Rectal smooth muscle tissue (tissue), 1 donor: ENCODE measurements around the gene PRRC1.
"Not testable (repeated sequence)": the region's sequence is repeated elsewhere in the genome, so short reads cannot be mapped to it uniquely, and the experiment has no call there.

Source experiments
- H3K27ac ChIP-seq: one replicate; pipeline ENCODE4 v1.7.0; 2013; ENCODE audit warnings: low read depth, low read length, inconsistent platforms
- H3K27me3 ChIP-seq: one replicate; pipeline ENCODE4 v1.7.0; 2013; ENCODE audit warnings: low read length; ENCODE audit not compliant: control insufficient read depth, insufficient read depth
- H3K36me3 ChIP-seq: one replicate; pipeline ENCODE4 v1.7.0; 2013; ENCODE audit warnings: low read length; ENCODE audit not compliant: control insufficient read depth, insufficient read depth
- H3K4me1 ChIP-seq: one replicate; pipeline ENCODE4 v1.7.0; 2013; ENCODE audit warnings: low read length; ENCODE audit not compliant: control insufficient read depth, insufficient read depth
- H3K4me3 ChIP-seq: one replicate; pipeline ENCODE4 v1.7.0; 2013; ENCODE audit warnings: low read length
- H3K9ac ChIP-seq: one replicate; pipeline ENCODE4 v1.7.0; 2013; ENCODE audit warnings: low read length

Gene PRRC1

GRCh38 chr5:127551410-127552041, 34.1 kb downstream of the PRRC1 start:
- Histone ChIP-seq H3K4me3 (no peak overlapping the region), H3K27me3 (no peaks in the 10 kb centered on the region), H3K36me3 (peaks cover 7% of the 10 kb centered on the region), H3K27ac (no peak overlapping the region), H3K9ac (no peak overlapping the region), H3K4me1 (no peaks in the 10 kb centered on the region)

- no peaks in the 10 kb centered on the region for H3K27me3 ChIP-seq
- no peak overlapping the region for H3K27ac ChIP-seq
- peaks cover 4% of the 10 kb centered on the region for H3K36me3 ChIP-seq
- H3K4me3 ChIP-seq: no peak overlapping the region
- no peaks in the 10 kb centered on the region for H3K4me1 ChIP-seq
- H3K9ac ChIP-seq: no peak overlapping the region
These were observed 38.4 kb downstream of the PRRC1 start for GRCh38 chr5:127555826-127556225.

- H3K27ac ChIP-seq: no peak overlapping the region
- no peaks in the 10 kb centered on the region for H3K27me3 ChIP-seq
- no peaks in the 10 kb centered on the region for H3K4me1 ChIP-seq
- H3K9ac ChIP-seq: no peak overlapping the region
- H3K4me3 ChIP-seq: no peak overlapping the region
- peaks cover 4% of the 10 kb centered on the region for H3K36me3 ChIP-seq
These were observed 39.3 kb downstream of the PRRC1 start for GRCh38 chr5:127556609-127557334.

- Histone ChIP-seq H3K27ac (no peak overlapping the region), H3K4me3 (no peak overlapping the region), H3K36me3 (no peaks in the 10 kb centered on the region), H3K27me3 (no peaks in the 10 kb centered on the region), H3K9ac (no peak overlapping the region), H3K4me1 (peaks cover 2% of the 10 kb centered on the region)
These were observed 40.8 kb downstream of the PRRC1 start for GRCh38 chr5:127558273-127558672.

GRCh38 chr5:127561254-127561653, 43.8 kb downstream of the PRRC1 start:
- no peaks in the 10 kb centered on the region for H3K27me3 ChIP-seq
- H3K36me3 ChIP-seq: no peaks in the 10 kb centered on the region
- H3K4me1 ChIP-seq: peaks cover 7% of the 10 kb centered on the region
- H3K4me3 ChIP-seq: no peak overlapping the region
- no peak overlapping the region for H3K27ac ChIP-seq
- H3K9ac ChIP-seq: no peak overlapping the region

- Histone ChIP-seq H3K27me3 (no peaks in the 10 kb centered on the region), H3K9ac (no peak overlapping the region), H3K4me3 (no peak overlapping the region), H3K27ac (no peak overlapping the region), H3K36me3 (no peaks in the 10 kb centered on the region), H3K4me1 (peaks cover 7% of the 10 kb centered on the region)
These were observed 44.8 kb downstream of the PRRC1 start for GRCh38 chr5:127562252-127562651.

GRCh38 chr5:127563136-127563535, 45.7 kb downstream of the PRRC1 start:
- H3K9ac ChIP-seq: no peak overlapping the region
- H3K27ac ChIP-seq: no peak overlapping the region

GRCh38 chr5:127564002-127564769, 46.7 kb downstream of the PRRC1 start:
- Histone ChIP-seq H3K4me1 (peaks cover 7% of the 10 kb centered on the region), H3K27me3 (no peaks in the 10 kb centered on the region), H3K4me3 (no peak overlapping the region), H3K36me3 (no peaks in the 10 kb centered on the region), H3K9ac (no peak overlapping the region), H3K27ac (no peak overlapping the region)

More at GRCh38 chr5:127563136-127563535, 45.7 kb downstream of the PRRC1 start:
- no peaks in the 10 kb centered on the region for H3K27me3 ChIP-seq
- no peaks in the 10 kb centered on the region for H3K36me3 ChIP-seq
- peaks cover 7% of the 10 kb centered on the region for H3K4me1 ChIP-seq
- no peak overlapping the region for H3K4me3 ChIP-seq

- Histone ChIP-seq H3K27me3 (no peaks in the 10 kb centered on the region), H3K27ac (no peak overlapping the region), H3K4me3 (no peak overlapping the region), H3K36me3 (no peaks in the 10 kb centered on the region), H3K9ac (no peak overlapping the region), H3K4me1 (peaks cover 7% of the 10 kb centered on the region)
These were observed 48.3 kb downstream of the PRRC1 start for GRCh38 chr5:127565586-127566270.

GRCh38 chr5:127567026-127567768, 49.8 kb downstream of the PRRC1 start:
- no peak overlapping the region for H3K9ac ChIP-seq
- H3K36me3 ChIP-seq: no peaks in the 10 kb centered on the region
- H3K4me1 ChIP-seq: peaks cover 7% of the 10 kb centered on the region
- no peaks in the 10 kb centered on the region for H3K27me3 ChIP-seq
- no peak overlapping the region for H3K4me3 ChIP-seq
- no peak overlapping the region for H3K27ac ChIP-seq

- no peak overlapping the region for H3K9ac ChIP-seq
- H3K27me3 ChIP-seq: no peaks in the 10 kb centered on the region
- no peaks in the 10 kb centered on the region for H3K36me3 ChIP-seq
- H3K4me3 ChIP-seq: no peak overlapping the region
- peaks cover 6% of the 10 kb centered on the region for H3K4me1 ChIP-seq
- no peak overlapping the region for H3K27ac ChIP-seq
These were observed 50.7 kb downstream of the PRRC1 start for GRCh38 chr5:127568166-127568565.

- not testable (repeated sequence) for H3K36me3 ChIP-seq, H3K4me1 ChIP-seq, H3K9ac ChIP-seq, H3K27me3 ChIP-seq, H3K4me3 ChIP-seq, H3K27ac ChIP-seq
These were observed 52.0 kb downstream of the PRRC1 start for GRCh38 chr5:127569471-127569870.
